K562 (cell line): ENCODE measurements around the gene RHEBL1. TPM values are rescaled to one million over a fixed set of nuclear protein-coding genes. Genes with fewer than 3 reads are reported as not detected.

Source experiments
- CBFA2T2 ChIP-seq: fragments of 450-650 bp; conservative IDR thresholded peaks from 2 replicates; pipeline ENCODE4 v1.6.1; 2017; ENCODE audit warnings: mild to moderate bottlenecking
- LARP7 ChIP-seq: fragments of 450-650 bp; IDR thresholded peaks from 2 replicates; pipeline ENCODE4 v1.6.1; 2016
- MCM5 ChIP-seq: fragments of 450-650 bp; IDR thresholded peaks from 2 replicates; pipeline ENCODE4 v1.6.1; 2016; ENCODE audit warnings: low read depth
- ZNF717 ChIP-seq: fragments of 250-450 bp; sonication (Bioruptor Pico); IDR thresholded peaks from 2 replicates; pipeline ENCODE4 v1.5.0; 2021
- ZNF766 ChIP-seq: fragments of 200-800 bp; sonication (Bioruptor generic); conservative IDR thresholded peaks from 2 replicates; pipeline ENCODE4 v1.6.1; 2016; ENCODE audit warnings: missing genetic modification characterization, missing compliant biosample characterization
- polyA plus RNA-seq, 8 experiments: library from polyadenylated mRNA; depleted of rRNA in 4 of 8; stranded (reverse) in 5 of 8; unstranded in 3 of 8; fragments of >200 nt; fragmentation: Nextera tagmentation in 2 of 8; fragmentation: Illumina TruSeq in 1 of 8; extraction: Ambion mirVana in 2 of 8; extraction: Trizol in 1 of 8; gene quantifications; 2 replicates each; pipeline versions ENCODE4 v1.2.1 to v1.2.3, GENCODE V29; 2011 to 2014; ENCODE audit warnings: inconsistent platforms in 1 of 8, missing spikeins in 1 of 8
- total RNA-seq, 7 experiments: library from RNA; depleted of rRNA in 6 of 7; stranded (reverse); fragments of >200 nt in 6 of 7; fragmentation: Illumina TruSeq in 2 of 7; extraction: Trizol in 2 of 7; gene quantifications; 2 replicates each; pipeline versions ENCODE4 v1.2.1 to v1.2.3, GENCODE V29; 2011 to 2021; ENCODE audit warnings: low replicate concordance in 1 of 7
- TF ChIP-seq, protein P1 (sequence below): fragments of 250-450 bp; sonication (Bioruptor Pico); IDR thresholded peaks from 2 replicates; pipeline ENCODE4 v1.5.0; 2021
- TF ChIP-seq, protein P2 (sequence below): fragments of 250-450 bp; sonication (Bioruptor Pico); IDR thresholded peaks from 2 replicates; pipeline ENCODE4 v1.9.0; 2021; ENCODE audit warnings: mild to moderate bottlenecking, inconsistent platforms
- TF ChIP-seq, protein P3 (sequence below): fragments of 450-650 bp; formaldehyde crosslinking; IDR thresholded peaks from 2 replicates; pipeline ENCODE4 v1.4.0; 2022; ENCODE audit warnings: missing genetic modification characterization

Gene RHEBL1
- total and polyA plus RNA-seq, 9 of the 15 experiments (the other 6 are each of a cell fraction or from before 2014, with no cell fraction given), result 4.3 to 36.1 (median 8.2) TPM

DNA sequence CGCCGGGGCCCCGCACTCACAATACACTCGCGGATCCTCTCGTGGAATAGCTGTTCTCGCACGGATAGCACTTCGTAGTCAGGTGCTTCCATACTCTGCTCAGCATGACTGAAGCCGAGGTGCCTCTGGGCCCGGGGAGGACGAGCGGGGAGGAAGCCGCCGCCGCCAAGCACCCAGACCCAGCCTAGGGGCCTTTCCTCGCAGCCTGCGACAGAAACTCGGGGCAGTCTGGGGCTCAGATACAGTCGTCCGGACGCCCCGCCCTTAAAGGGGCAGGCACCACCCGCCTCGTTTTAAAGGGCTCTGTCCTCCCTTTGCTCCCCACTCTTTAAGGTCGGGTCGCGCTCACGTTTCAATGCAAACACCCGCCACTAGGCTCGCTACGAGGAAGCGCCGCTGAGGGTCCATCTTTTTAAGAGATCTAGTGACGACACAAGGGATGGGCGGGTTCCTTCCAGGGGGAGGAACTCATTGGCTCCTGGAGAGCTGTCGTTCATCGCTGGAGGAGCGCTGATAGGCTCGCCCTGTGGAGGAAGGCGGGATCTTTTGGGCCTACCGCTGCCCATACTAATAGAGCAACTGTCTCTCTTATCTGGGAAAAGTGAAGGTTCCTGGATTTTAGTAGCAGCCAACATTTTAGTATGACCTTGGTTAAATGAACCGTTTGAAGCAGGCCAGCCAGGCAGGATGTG lies 40.8 kb upstream of the RHEBL1 start, which contains the start of gene LMBR1L (continued):
- TF ChIP-seq CBFA2T2 (no peak), LARP7 (no peak), ZNF766 (CRISPR knock-in tag) (0 out of 2 replicates have a peak, but pooled peaks have one; percentile 13), MCM5 (no peak), ZNF717 (CRISPR knock-in tag) (no peak)
- TF ChIP-seq, protein P1, sequence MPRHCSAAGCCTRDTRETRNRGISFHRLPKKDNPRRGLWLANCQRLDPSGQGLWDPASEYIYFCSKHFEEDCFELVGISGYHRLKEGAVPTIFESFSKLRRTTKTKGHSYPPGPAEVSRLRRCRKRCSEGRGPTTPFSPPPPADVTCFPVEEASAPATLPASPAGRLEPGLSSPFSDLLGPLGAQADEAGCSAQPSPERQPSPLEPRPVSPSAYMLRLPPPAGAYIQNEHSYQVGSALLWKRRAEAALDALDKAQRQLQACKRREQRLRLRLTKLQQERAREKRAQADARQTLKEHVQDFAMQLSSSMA, result no peak
- TF ChIP-seq, protein P2, sequence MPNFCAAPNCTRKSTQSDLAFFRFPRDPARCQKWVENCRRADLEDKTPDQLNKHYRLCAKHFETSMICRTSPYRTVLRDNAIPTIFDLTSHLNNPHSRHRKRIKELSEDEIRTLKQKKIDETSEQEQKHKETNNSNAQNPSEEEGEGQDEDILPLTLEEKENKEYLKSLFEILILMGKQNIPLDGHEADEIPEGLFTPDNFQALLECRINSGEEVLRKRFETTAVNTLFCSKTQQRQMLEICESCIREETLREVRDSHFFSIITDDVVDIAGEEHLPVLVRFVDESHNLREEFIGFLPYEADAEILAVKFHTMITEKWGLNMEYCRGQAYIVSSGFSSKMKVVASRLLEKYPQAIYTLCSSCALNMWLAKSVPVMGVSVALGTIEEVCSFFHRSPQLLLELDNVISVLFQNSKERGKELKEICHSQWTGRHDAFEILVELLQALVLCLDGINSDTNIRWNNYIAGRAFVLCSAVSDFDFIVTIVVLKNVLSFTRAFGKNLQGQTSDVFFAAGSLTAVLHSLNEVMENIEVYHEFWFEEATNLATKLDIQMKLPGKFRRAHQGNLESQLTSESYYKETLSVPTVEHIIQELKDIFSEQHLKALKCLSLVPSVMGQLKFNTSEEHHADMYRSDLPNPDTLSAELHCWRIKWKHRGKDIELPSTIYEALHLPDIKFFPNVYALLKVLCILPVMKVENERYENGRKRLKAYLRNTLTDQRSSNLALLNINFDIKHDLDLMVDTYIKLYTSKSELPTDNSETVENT (CRISPR knock-in tag), result 0 out of 2 replicates have a peak, but pooled peaks have one; percentile 17
- TF ChIP-seq, protein P3, sequence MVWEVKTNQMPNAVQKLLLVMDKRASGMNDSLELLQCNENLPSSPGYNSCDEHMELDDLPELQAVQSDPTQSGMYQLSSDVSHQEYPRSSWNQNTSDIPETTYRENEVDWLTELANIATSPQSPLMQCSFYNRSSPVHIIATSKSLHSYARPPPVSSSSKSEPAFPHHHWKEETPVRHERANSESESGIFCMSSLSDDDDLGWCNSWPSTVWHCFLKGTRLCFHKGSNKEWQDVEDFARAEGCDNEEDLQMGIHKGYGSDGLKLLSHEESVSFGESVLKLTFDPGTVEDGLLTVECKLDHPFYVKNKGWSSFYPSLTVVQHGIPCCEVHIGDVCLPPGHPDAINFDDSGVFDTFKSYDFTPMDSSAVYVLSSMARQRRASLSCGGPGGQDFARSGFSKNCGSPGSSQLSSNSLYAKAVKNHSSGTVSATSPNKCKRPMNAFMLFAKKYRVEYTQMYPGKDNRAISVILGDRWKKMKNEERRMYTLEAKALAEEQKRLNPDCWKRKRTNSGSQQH (CRISPR knock-in tag), result no peak
